GM18508 (cell line): ENCODE data around the gene ASB2.

Experiments used
- ATAC-seq: cut with Tn5 transposase; IDR thresholded peaks from one replicate; pipeline ENCODE4 v1.9.1; 2021; ENCODE audit warnings: moderate number of reproducible peaks; ENCODE audit not compliant: insufficient read depth, unreplicated experiment

ASB2 gene

DNA sequence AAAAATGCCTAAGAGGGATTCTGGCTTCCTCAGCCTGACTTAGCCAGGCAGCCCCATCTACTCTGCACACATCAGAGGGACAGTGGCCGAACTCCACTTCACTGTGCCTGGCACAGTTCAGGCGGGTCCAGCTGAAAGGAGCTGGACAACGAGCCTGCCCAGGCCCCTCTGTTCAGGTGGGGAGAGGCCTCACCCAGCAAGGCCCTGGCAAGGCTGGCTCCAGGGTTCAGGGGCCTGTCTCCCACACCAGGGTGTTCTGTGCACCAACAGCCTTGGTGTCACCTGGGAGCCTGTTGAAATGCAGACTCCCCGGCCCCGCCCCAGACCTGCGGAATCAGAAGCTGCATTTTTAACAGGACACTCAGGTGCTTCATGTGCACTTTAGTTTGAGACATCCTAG is 39.4 kb downstream of the ASB2 start:
- no peak for ATAC-seq

DNA sequence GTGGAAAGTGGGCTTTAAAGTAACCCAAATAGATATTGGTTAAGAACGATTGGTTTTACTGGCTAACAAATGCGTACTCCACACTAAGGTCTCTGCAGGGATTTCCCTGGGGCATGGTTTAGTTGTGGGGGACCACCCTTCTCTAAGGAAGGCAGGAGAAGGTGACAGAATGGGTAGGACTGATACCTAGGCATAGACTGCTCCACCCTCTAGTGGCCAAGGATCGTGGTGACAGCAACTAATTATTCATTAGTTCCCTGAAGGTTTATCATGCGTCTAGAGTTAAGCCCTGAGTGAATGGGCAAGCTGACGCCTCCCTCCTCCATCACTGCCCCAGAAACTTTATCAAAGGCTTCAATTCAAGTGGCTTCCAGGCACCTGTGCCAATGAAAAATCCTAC is 40.1 kb downstream of the ASB2 start:
- no peak for ATAC-seq

DNA sequence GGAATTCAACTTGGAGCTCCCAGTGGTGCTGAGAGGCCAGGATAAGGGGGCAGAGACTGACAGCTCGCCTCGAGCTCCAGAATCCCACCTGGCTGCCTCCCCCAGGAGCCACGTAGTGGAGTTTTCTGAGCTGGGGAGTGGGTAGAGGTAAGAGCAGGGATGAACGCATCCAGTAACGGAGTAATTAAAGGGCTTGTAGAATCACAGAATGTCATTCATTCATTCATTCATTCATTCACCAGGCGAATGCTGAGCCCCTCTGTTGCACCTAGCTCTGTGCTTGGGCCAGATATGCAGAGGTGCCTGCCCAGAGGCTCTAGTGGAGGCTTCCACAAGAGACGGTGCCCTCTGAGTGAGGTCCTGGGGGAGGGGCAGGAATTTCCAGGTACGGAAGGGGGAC is 41.2 kb downstream of the ASB2 start:
- no peak for ATAC-seq

DNA sequence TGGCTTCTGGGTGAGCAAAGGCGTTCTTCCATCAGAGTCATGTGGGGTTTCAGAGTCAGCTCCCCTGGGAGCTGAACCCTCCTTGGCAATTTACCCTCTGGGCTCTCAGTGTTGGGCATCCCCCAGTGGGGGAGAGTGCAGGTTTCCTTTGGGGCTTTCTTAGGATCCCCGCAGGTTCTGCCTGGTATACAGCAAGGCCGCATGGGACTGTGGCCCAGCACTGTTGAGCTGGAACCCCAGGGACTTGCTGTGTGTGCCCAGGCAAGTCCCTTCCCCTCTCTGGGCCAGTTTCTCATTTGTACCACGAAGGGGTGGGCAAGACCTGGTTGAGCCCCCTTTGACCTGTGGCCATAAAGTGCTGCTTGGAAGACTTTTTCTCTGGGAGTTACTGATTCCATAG is 43.7 kb downstream of the ASB2 start:
- ATAC-seq, result no peak

DNA sequence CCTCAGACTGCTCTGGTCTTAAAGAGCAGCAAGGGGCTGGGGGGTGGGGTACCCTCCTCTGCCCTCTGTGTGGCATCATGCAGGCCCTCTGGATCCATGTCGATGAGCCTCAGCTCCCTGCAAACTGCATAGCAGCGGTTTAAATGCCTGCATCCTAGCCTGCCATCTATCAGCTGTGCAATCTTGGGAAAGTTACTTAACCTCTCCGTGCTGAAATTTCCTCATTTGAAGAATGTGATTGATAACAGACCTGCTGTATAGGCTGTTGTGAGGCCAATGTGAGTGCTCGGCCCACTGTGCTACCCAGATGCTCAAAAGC is 45.4 kb downstream of the ASB2 start:
- ATAC-seq, result no peak

DNA sequence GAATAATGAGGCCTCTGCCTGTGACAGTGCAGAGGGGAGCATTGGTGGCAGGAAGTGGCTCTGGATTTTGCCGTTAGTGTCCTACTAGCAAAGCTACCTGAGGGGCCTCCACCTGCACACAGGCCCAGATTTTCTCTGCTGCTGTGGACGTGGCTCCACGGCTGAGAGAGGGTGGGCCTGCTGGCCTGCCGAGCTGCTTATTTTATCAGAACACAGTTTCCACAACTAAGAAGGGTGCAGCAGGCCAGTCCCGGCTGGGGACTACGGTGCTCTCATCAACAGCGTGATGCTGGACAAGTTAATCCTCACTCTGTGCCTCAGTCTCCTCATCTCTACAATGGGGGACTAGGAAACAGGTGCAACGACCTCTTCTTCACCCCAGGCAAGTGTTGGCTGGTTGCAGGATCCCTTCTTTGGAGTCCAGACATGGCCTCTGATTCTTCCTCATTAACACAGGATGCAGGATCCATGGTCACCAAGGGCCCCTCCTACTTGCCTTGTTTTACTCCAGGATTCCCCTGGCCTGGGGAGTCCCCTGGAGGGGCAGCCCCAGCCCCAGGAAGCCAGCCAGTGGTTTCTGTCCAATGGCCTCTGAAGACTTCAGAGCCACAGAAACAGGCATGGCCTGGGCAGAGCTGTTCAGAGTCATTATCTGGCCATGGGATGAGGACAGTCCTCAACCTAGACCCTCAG is 45.9 kb downstream of the ASB2 start:
- ATAC-seq, result no peak

DNA sequence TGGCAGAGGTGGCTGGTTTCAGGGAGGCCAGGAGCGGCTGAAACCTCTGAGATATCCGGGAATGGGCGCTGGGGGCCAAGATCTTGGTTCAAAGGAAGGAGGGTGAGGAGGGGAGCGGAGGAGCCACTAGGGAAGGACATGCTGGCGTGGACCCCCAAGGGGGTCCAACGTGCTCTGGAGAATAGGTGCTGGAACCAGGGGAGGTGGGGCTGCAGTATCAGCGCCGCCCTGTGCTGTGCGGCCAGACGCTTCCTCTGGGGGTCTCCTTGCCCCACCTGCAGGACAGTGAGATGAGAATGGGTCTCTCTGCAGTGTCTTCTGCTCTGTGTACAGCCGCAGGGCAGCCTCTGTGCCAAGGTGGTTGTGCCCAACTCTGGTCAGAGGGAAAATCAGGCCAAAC is 46.7 kb downstream of the ASB2 start:
- no peak for ATAC-seq

DNA sequence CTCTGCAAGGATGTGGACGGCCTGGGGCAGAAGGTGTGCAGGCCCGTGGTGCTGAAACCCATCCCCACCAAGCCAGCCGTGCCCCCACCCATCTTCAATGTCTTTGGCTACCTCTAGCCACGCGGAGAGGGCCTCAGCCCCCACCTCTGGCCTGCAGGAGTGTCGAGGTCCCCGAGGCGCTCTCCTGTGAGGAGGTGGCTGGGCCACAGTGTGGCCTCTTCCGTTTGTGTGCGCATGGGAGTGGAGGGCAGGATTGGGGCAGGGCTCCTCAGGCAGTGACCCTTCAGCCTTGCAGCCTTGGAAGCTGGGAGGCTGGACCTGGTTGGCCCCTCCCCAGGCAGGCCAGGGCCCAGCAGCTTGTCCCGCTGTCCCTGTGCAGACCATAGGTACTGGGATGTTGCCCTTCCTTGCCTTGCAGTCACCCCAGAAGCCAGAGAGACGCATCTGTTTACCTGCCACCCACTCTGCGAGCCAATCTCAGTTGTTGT is 47.3 kb downstream of the ASB2 start:
- ATAC-seq, result no peak

DNA sequence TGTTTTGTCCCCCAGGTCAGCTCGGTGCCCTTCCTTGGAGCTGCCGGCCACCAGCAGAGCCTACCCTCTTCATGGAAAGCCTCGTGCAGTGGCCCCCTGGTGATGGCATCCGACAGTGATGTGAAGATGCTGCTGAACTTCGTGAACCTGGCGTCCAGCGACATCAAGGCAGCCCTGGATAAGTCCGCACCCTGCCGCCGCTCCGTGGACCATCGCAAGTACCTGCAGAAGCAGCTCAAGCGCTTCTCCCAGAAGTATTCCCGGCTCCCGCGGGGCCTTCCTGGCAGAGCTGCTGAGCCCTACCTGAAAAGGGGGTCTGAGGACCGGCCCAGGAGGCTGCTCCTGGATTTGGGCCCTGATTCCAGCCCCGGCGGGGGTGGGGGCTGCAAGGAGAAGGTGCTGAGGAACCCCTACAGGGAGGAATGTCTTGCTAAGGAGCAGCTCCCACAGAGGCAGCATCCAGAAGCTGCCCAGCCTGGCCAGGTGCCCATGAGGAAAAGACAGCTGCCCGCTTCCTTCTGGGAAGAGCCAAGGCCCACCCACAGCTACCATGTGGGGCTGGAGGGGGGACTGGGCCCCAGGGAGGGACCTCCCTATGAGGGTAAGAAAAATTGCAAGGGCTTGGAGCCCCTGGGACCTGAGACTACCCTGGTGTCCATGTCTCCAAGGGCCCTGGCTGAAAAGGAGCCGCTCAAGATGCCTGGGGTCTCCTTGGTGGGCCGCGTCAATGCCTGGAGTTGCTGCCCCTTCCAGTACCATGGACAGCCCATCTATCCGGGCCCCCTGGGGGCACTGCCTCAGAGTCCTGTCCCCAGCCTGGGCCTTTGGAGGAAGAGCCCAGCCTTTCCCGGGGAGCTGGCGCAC is 48.0 kb downstream of the ASB2 start:
- no peak for ATAC-seq

DNA sequence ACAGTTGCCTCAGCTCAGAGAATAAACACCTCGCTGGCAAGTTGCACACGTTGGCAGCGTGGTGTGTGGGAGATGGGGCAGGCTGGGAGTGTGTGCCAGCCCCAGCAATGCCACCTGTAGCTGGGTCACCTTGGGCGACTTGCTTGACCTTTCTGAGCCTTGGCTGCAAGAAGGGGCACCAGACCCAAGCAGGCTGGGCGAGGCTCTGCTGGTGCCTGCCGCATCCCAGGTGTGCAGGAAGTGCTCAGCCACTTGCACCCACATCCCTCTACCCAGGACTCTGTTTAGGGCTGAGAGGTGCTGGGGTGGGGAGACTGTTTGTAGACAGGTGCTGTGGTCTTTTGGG is 48.6 kb downstream of the ASB2 start:
- ATAC-seq, result no peak

DNA sequence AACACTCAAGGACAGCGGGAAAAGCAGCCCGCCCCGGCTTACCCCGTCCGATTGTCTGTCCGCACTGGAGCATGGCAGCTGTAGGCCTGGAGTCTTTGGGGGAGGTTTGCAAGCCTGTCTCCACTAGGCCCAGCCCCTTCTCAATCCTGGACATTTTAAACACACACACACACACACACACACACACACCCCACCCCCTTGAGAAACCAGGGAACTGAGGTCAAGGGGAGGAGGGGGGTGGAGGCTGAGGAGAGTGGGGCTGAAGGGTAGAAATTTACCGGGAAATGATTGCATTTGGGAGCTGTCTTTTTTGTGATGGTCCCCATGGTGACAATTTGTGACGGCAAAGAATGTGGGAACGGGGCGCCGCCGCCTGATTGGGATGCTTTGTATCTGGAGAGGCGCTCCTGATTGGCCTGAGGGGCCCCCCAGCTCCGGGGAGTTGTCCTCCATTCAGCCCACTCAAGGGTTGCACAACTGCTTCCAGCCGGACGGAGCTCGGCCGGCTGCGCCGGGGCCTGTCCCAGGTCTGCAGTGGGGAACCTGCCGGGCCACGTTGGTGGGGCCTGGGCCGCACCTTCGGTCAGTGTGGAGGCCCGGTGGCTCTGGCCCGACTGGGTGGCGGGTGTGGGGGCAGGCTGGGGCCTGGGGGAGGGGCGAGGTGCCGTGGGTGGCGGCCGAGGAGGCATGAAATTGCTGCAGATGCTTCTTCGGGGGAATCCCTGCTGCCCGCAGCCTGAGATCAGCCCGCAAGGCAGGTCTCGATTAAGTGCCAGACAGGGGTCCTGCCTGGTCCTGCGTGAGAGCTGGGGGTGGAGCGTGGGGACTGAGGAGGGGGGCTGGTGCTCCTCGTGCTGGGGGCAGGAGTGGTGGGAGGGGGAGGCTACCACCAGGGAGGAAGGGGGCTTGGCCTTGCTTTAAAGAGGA is 49.2 kb downstream of the ASB2 start, which contains the start of gene FAM181A:
TSS of gene FAM181A (plus strand) at position 472 of the 927 bp plus-strand sequence. CDS start 942 bp downstream, outside the sequence.
- no peak for ATAC-seq

DNA sequence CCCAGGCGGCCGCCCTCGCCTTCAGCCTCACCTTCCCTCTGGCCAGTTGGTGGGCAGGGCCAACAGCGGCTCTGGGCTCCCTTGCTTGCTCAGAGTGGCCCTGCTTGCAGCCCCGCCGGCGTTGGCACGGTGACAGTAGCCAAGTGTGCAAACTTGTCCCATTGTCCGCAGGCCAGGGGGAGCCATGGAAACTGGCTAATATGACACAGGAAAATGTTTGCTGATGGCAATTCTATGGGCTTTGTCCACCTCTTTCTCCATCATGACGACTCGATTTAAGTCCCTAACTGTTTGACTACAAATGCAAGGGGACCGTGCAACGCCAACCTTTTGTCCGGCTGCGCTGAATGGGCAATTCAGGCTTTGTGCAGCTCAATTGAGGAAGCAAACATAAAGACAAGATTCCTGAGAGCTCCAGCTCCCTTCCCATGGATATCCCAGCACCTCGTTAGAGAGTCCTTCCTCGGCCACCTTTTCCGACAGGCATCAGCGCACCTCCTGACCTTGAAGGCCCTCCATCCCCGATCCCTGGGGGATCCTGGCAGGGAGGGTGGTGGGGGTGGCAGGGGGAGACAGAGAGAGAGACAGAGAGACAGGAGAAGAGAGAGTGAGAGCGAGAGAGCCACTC is 50.0 kb downstream of the ASB2 start:
- no peak for ATAC-seq

DNA sequence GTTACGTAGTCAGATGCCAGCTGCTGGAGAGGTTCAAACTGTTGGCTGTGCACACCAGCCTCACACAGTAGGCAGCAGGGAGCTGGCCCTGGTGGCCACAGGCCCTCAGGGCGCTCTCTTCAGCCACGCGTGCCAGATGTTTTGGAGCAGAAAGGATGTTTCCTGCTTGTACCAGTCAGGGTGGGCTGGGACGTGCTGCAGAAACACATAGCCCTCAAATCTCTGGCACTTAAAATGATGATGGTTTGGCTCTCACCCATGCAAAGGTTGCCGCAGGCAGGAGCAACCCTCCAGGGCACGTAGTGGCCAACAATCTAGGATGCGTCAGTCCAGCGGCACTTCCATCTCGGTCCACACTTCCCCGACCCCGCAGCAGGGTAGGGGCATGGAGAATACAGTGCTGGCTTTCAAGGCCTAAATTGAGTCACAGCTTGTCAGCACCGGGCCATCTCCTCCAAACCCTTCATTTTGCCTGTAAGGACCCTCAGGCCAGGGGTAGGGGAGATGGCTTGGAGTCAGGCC is 50.9 kb downstream of the ASB2 start:
- ATAC-seq, result no peak

DNA sequence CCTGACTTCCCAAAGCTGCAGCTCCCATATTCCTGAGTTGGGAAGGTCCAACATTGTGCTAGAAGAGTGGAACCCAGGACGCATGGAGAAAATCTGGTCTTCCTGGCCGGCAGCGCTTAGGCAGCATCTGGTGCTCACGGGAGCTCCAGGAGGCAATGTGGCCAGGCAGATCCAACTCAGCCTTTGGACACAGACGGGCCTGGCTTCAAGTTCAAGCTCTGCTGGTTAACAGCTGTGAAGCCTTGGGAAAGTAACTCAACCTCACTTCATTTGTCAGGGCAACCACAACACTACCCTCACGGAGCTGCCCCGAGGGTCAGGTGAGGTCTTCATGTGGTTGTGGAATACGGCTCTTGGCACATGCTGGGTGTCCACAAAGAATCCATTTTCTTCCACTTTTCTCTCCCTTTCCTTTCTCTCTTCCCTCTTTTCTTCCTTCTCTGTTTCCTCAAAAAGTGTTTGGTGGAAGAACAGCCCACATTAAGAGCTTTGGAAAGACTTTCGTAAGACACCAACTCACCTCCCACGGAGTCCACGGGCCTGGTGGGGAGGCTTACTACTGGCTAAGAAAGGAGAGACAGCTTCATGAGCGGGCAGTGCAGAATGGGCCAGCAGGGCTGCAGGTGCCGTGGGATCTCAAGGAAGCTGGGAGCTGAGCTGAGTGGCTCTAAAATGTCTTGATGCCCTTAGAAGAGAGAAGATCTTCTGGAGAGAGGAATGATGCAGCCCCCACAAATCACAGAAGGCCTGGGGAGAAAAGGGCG is 51.6 kb downstream of the ASB2 start:
- ATAC-seq, result no peak

DNA sequence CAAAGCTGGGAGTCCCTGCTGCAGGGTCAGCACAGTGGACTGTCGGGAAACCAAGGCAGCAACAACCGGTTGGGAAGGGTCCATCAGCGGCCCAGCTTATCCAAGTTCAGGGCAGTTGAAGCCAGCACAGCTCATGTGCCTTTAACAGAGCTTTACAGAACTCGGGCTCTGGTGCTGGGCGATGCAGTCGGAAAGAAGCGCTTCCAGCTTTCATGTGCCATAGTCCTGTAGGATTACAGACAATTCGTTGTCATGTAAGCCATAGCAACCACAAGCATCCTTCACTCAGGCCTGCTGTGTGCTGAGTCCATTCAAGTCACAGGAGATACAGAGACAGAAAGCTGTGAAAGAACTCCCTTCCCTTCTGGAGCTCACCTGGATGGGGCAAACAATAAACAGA is 52.7 kb downstream of the ASB2 start:
- ATAC-seq, result no peak

DNA sequence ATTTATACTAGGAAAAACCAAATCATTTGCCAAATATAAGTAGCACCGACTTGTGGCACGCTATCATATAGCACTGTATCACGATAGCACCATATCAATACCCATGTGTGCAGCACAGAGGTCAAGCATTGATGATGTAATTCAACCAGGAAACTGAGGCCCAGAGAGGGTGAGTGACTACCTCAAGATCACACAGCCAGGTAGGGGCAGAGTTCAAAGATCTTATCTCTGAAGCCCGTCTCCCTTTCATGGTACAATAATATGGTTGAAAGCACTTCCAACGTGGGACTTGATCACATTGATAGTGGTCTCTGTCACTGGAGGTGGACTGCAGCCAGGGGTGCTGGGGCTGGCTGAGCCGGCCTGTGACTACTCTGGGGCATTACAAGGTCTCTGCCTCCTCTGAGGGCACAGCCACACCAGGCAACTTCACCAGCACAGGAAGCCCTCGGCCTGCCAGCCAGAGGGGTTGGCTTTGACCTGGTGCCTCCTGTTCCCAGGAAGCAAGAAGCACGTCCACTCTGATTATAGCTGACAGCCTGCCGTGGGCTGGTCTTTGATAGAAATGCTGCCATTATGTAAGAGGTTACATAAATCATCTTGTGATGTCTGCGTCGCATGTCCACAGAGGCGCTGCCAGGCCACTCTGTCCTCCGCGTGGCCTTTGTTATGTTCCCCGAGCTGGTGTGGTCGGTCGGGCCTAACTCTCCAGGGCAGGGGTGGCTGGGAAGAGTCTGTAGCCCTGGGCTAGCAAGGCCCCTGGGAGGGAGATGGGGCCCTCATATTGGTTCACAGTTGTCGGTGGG is 55.2 kb downstream of the ASB2 start:
- ATAC-seq, result no peak

DNA sequence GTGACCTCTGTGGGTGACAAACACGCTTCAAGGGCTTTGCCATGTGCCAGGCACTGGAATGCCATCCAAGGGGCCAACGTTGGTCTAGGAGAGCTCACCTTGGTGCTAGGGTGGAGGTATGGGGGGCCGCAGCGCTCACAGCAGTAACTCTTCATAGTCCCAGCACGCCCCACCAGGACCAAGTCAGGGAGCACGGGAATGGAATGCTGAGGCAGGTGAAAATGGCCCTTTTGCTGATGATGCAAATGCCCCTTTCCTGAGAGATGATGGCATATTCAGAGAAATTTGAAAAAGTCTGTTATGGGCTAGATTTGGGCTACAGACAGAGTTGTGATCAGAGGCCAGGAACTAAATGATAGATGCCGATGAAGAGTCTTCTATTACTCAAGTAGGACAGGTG is 59.2 kb downstream of the ASB2 start:
- no peak for ATAC-seq

DNA sequence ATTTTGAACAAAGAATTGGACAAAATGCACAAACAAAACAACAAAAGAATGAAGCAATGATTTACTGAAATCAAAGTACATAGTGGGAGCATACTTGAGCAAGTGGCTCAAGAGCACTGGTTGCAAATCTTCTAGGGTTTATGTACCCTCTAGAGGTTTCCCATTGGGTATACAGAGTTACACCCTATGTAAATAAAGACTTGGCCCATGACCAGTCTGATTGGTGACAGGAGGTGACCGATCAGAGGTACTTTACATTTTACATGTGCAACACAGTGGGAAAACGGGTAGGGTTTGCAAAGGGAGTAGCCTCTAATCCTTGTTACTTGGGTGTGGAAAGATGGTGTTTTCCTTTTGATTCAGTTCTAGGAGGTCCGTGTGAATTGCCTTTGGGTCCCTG is 59.9 kb downstream of the ASB2 start:
- ATAC-seq, result no peak

DNA sequence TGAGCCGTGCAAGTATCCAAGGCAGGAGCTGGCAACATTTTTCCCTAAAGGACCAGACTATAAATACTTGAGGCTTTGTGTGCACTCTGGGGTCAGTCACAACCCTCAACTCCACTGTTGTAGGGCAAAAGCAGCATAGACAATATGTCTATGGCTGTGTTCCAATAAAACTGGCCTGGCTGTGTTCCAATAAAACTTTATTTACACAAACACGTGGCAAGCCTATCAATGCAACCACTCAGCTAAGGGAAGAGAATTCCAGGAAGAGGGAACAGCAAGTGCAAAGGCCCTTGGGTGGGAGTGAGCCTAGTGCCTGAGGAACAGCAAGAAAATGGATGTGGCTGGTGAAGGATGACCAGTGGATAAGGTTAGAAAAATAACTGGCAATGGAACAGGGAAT is 60.6 kb downstream of the ASB2 start:
- no peak for ATAC-seq
